ENCODE results near the gene CRIP3.

GRCh38 chr6:43328528-43328927 is 19.9 kb upstream of the CRIP3 start:
- TF ChIP-seq POLR2AphosphoS5 (IDR thresholded peaks at IDR 0.05; ENCODE audit: low read depth, low read length), result no peak
- no peak for TF ChIP-seq PAX5 (IDR thresholded peaks at IDR 0.05; ENCODE audit: insufficient read depth, low read length, severe bottlenecking)
- TF ChIP-seq POLR2A (IDR thresholded peaks at IDR 0.05; ENCODE audit: low read depth, low read length), result no peak
- no peak for TF ChIP-seq TAF1 (IDR thresholded peaks at IDR 0.05; ENCODE audit: low read depth, low read length)
- TF ChIP-seq POU2F2 (IDR thresholded peaks at IDR 0.05; ENCODE audit: low read depth, low read length), result no peak
